Naive B cell (primary cell): ENCODE measurements around the gene SMPD4. TPM values are rescaled to one million over a fixed set of nuclear protein-coding genes. Genes with fewer than 3 reads are reported as not detected.
"Not testable (repeated sequence)": the region's sequence is repeated elsewhere in the genome, so short reads cannot be mapped to it uniquely, and the experiment has no call there.

Experiments used
- ATAC-seq, 2 donors: fragments of 150-1000 bp; cut with Tn5 transposase; 2 replicates each; pipeline ENCODE4 v1.10.0; 2021; ENCODE audit warnings: low read depth in 2 of 2, mild to moderate bottlenecking in 2 of 2, moderate library complexity in 2 of 2
- DNase-seq: peaks from one replicate; pipeline ENCODE4 v3.0.0; 2022
- H3K27ac Mint-ChIP-seq, 6 donors: one replicate each; pipeline ENCODE4 v1.8.0; 2020 to 2022; ENCODE audit warnings: mild to moderate bottlenecking in 6 of 6, mixed read lengths in 6 of 6, moderate library complexity in 5 of 6, inconsistent platforms in 2 of 6
- H3K27me3 Mint-ChIP-seq, 3 donors: one replicate each; pipeline ENCODE4 v1.8.0; 2021 to 2022; ENCODE audit warnings: mixed read lengths in 3 of 3, mild to moderate bottlenecking in 1 of 3
- H3K36me3 Mint-ChIP-seq, 2 donors: one replicate each; pipeline ENCODE4 v1.8.0; 2020 to 2022; ENCODE audit warnings: mixed read lengths in 2 of 2, inconsistent platforms in 1 of 2, mild to moderate bottlenecking in 1 of 2
- H3K4me1 Mint-ChIP-seq, 3 donors: one replicate each; pipeline ENCODE4 v1.8.0; 2020 to 2022; ENCODE audit warnings: mixed read lengths in 3 of 3, inconsistent platforms in 1 of 3, mild to moderate bottlenecking in 1 of 3, moderate library complexity in 1 of 3
- H3K4me3 Mint-ChIP-seq, 8 donors: one replicate each; pipeline ENCODE4 v1.8.0; 2020 to 2022; ENCODE audit warnings: mild to moderate bottlenecking in 8 of 8, mixed read lengths in 8 of 8, moderate library complexity in 8 of 8, inconsistent platforms in 2 of 8
- H3K9me3 Mint-ChIP-seq, 7 donors: one replicate each; pipeline ENCODE4 v1.8.0; 2020 to 2022; ENCODE audit warnings: mixed read lengths in 7 of 7, mild to moderate bottlenecking in 5 of 7, inconsistent platforms in 2 of 7, moderate library complexity in 1 of 7
- polyA plus RNA-seq, 6 donors: library from polyadenylated mRNA; unstranded; fragments of 300-500 nt; fragmentation: Illumina TruSeq; gene quantifications; one replicate each; pipeline ENCODE4 v1.2.3, GENCODE V29; 2021; ENCODE audit warnings: low read depth in 6 of 6

SMPD4 gene
- polyA plus RNA-seq, 6 donors from 2014 or later: 20.2 to 41.4 (median 27.7) TPM

DNA sequence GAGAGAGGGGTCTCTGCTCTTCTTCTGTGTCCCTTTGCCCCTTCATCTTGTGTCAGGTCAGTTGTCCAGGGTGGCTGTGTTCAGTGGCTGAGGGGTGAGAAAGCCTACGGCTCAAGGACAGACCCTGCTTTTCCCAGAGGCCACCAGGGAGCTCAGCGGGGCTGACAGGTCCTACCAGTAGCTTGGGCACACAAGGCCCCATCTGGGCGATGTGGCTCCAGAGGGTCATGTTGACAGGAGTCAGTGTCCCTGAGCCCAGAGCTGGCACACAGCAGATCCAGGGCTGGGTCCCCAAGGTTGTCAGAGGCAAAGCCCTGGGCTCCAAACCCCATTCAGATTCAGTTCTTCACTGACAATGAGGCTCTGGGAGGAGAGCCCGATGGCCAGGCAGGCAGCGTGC is 44.3 kb downstream of the SMPD4 start:
- H3K4me3 Mint-ChIP-seq, H3K27me3 Mint-ChIP-seq, H3K27ac Mint-ChIP-seq, DNase-seq, H3K9me3 Mint-ChIP-seq, H3K4me1 Mint-ChIP-seq, ATAC-seq, H3K36me3 Mint-ChIP-seq: not testable (repeated sequence)

DNA sequence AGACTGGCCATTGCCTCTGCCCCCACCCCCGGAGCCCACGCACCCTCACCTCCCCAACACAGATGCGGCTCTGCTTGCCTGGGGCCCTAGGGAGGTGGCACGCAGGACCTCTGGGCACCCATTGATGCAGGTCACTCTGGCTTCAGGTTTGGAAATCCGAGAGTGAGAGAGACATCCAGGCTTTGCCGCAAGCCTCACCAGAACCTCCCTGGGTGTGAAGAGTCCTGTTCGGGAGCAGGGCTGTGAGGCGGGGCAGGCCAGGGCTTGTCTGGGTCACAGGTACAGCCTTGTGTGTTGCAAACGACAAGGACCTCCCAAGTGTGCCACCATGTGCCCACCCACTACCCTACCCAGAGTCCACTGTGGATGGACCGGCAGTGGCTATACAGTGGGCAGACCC is 44.9 kb downstream of the SMPD4 start:
- H3K4me1 Mint-ChIP-seq, H3K27me3 Mint-ChIP-seq, H3K27ac Mint-ChIP-seq, DNase-seq, ATAC-seq, H3K9me3 Mint-ChIP-seq, H3K4me3 Mint-ChIP-seq, H3K36me3 Mint-ChIP-seq: not testable (repeated sequence)

DNA sequence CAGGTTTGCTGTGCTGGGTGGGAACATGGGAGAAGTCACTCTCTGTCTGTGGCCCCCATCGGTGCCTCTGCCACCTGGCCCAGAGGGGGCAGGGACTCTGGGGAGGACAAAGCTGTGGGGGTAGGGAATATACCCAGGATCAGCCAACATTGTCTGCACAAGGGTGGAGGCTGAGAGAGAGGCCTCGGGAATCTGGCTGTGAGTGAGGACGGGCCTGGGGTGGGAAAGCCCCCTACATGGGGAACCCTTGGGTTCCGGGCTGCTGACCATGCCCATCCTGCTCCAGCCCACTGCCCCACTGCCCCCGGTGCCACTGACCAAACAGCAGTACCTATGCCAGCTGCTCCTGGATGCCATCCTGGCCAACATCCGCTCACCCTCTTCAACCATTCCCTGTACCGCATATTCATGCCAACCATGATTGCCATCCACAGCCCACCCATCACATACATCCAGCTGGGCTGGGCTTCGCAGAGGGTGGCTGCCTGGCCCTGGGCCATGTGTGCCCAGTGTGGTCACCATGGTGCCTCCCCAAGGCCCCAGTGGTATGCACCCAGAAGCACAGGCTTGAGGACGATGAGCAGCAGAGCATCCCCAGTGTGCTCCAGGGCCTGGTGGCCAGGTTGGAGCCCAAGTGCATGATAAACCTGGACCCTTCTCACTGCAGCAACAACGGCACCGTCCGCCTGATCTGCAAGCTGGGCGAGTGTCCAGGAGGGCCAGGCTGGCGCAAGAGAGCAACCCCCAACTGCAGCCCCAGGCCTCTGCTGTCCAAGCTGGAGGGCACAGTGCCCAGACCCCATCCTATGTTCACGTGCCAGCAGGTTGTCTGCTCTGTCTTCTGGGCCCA is 45.5 kb downstream of the SMPD4 start:
- no peaks in the 10 kb centered on the region for H3K9me3 Mint-ChIP-seq
- peak overlapping the region in 1 of 8 donors; percentile 15 for H3K4me3 Mint-ChIP-seq
- ATAC-seq: no peak
- no peak overlapping the region for H3K27ac Mint-ChIP-seq
- H3K36me3 Mint-ChIP-seq: no peaks in the 10 kb centered on the region
- DNase-seq: no peak
- H3K4me1 Mint-ChIP-seq: no peaks in the 10 kb centered on the region
- H3K27me3 Mint-ChIP-seq: no peaks in the 10 kb centered on the region

- not testable (repeated sequence) for H3K4me3 Mint-ChIP-seq, H3K4me1 Mint-ChIP-seq, H3K36me3 Mint-ChIP-seq, DNase-seq, H3K27me3 Mint-ChIP-seq, H3K9me3 Mint-ChIP-seq, ATAC-seq, H3K27ac Mint-ChIP-seq
These were observed 52.1 kb downstream of the SMPD4 start, which contains the start of gene POTEF for GRCh38 chr2:130129120-130129829. POTEF (minus strand) TSS chr2:130129222; CDS start chr2:130120515, 8,707 bp downstream.

DNA sequence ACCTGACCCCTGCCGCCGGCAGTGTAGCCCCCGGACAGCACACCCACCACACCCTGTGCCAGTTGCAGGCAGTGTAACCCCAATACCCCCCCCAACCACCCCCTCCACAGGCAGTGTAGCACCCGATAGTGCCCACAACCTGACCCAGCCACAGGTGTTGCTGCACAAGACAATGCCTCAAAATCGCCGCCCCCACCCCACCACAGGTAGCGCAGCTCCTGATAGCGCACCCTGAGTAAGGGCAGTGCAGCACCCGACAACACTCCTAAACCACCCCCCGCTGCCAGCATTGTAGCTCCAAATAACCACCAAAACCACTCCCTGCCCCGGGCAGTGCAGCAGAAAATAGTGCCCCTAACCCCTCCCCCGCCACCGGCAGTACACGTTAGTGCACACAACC is 52.9 kb downstream of the SMPD4 start:
- H3K4me1 Mint-ChIP-seq, H3K9me3 Mint-ChIP-seq, ATAC-seq, DNase-seq, H3K4me3 Mint-ChIP-seq, H3K36me3 Mint-ChIP-seq, H3K27ac Mint-ChIP-seq, H3K27me3 Mint-ChIP-seq: not testable (repeated sequence)

DNA sequence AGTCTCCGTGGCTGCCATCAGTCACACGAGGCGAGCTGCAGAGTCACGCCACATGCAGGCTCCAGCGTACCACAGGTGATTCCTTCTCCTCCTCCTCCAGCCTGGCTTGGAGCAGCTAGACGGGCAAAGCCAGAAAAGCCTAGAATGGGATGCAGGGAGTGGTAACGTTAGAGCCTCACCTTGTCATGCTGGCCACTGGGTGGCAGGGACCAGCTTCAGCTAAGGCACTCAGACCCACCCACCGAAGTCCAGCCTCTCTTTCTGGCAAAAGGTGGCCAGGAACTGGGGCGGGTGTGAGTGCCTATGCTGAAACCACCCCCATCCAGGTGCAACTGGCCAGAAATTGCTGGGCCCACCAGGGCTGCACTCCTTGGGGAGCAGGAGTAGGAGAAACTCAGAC is 53.7 kb downstream of the SMPD4 start:
- not testable (repeated sequence) for ATAC-seq, H3K27ac Mint-ChIP-seq, DNase-seq, H3K4me3 Mint-ChIP-seq, H3K9me3 Mint-ChIP-seq, H3K36me3 Mint-ChIP-seq, H3K4me1 Mint-ChIP-seq, H3K27me3 Mint-ChIP-seq

DNA sequence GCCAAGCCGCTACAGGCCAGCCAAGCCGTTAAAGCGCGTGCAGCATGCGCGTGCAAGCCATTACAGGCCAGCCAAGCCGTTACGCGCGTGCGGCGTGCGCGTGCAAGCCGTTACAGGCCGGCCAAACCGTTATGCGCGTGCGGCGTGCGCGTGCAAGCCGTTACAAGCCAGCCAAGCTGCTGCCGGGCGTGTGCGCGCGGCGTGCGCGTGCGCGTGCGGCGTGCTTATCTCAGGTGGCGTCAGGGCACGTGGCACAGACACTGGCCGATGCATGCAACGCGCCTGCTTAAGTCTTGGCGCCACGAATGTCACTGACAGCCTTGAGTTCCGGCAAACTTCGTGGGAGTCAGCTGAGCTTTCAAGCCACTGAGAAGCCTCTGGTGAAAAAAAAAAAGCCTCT is 60.5 kb downstream of the SMPD4 start:
- not testable (repeated sequence) for H3K36me3 Mint-ChIP-seq, DNase-seq, H3K4me1 Mint-ChIP-seq, ATAC-seq, H3K27ac Mint-ChIP-seq, H3K4me3 Mint-ChIP-seq, H3K27me3 Mint-ChIP-seq, H3K9me3 Mint-ChIP-seq

- H3K4me1 Mint-ChIP-seq, H3K4me3 Mint-ChIP-seq, H3K27ac Mint-ChIP-seq, H3K36me3 Mint-ChIP-seq, ATAC-seq, DNase-seq, H3K9me3 Mint-ChIP-seq, H3K27me3 Mint-ChIP-seq: not testable (repeated sequence)
These were observed 78.6 kb downstream of the SMPD4 start for GRCh38 chr2:130102597-130103363.

Other genes starting within 250 kb of the SMPD4 start
- gene RAB6C, start 201.9 kb downstream of the SMPD4 start, polyA plus RNA-seq: not detected
- gene POTEF, start 52.4 kb downstream of the SMPD4 start, polyA plus RNA-seq: not detected
- gene CCDC74B, start 36.5 kb downstream of the SMPD4 start, polyA plus RNA-seq: not detected
- 100 to 1,000 TPM; 118 to 165 (median 141) TPM for gene MZT2B, start 660 bp upstream of the SMPD4 start, polyA plus RNA-seq
- gene TUBA3E, start 16.8 kb upstream of the SMPD4 start, polyA plus RNA-seq: not detected
- 100 to 1,000 TPM in 2 of 6 donors, 10 to 100 TPM in 4; 62.0 to 112 (median 85.3) TPM for gene IMP4, start 161.3 kb upstream of the SMPD4 start, polyA plus RNA-seq
- 10 to 100 TPM; 57.8 to 83.3 (median 68.5) TPM for gene PTPN18, start 174.5 kb upstream of the SMPD4 start, polyA plus RNA-seq